ENCODE results near the gene UBL4A.

The UBL4A gene

GRCh38 chrX:154436983-154437752 lies 49.2 kb downstream of the UBL4A start, which contains the start of gene GDI1:
TSS of gene GDI1 (plus strand) at chrX:154437154. CDS start at chrX:154437255, 101 bp downstream.
- DNase-seq = peak; percentile 22 to 80 (median 60)

DNA sequence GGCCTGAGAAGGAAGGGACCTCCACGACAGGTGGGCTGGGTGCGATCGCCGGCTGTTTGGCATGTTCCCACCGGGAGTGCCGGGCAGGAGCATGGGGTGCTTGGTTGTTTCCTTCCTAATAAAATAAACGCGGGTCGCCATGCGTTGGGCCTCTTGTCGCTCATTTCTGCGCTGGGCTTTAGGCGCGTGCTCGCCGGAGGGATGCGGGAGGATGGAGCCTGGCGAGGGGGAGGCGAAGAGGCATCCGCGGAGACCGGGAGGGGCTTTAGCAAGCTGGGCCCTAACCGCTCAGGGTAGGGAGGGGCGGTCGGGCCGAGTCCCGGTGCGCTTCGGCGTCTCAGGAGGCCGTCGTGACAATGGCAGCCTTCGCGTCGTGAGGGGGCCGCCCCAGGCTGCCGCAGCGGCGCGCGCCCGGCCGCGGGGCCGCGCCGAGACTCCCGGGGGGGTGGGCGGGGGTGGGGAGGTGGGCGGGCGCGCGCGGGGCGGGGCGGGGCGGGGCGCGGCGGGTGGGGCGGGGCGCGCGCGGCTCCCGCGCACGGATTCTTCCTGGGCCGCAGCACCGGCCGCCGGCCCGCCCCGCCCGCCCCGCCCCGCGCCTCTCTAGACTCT lies 49.9 kb downstream of the UBL4A start:
- peak; percentile 11 to 73 (median 56) for DNase-seq

DNA sequence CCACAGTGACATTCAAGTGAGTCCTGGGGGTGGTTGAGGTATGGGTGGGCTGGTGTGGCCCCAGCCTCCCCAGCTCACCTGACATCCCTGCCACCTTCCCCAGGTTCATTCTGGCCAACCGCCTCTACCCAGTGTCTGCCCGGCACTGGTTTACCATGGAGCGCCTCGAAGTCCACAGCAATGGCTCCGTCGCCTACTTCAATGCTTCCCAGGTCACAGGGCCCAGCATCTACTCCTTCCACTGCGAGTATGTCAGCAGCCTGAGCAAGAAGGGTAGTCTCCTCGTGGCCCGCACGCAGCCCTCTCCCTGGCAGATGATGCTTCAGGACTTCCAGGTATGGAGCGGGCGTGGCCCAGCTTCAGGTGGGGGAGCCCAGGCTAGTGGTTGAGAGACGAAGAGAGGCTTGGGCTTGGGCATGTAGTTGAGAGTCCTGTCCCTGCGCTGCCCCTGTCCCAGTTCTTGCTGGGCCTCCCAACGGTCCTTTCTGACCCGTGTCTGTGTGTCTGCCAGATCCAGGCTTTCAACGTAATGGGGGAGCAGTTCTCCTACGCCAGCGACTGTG lies 51.2 kb downstream of the UBL4A start:
- no peak for DNase-seq

- no peak for DNase-seq
Observed at GRCh38 chrX:154434394-154435168, 51.8 kb downstream of the UBL4A start.

Data from stimulated activated naive CD4-positive, alpha-beta T cell (primary cell).